LoVo (cell line): ENCODE data around the gene ATP6V1B1.

Source experiments
- DNase-seq: peaks from one replicate; pipeline ENCODE4 v3.0.0-alpha.2; 2016; ENCODE audit warnings: low spot score

The ATP6V1B1 gene

GRCh38 chr2:70967189-70967588, 31.5 kb downstream of the ATP6V1B1 start:
- DNase-seq, result no peak

- no peak for DNase-seq
These were observed 38.9 kb downstream of the ATP6V1B1 start for GRCh38 chr2:70974592-70974991.

GRCh38 chr2:70975237-70975636, 39.5 kb downstream of the ATP6V1B1 start:
- DNase-seq, result no peak

GRCh38 chr2:70977605-70978205, 42.0 kb downstream of the ATP6V1B1 start:
- DNase-seq, result no peak

- no peak for DNase-seq
These were observed 42.9 kb downstream of the ATP6V1B1 start, which contains the start of gene ANKRD53 for GRCh38 chr2:70978341-70979179. Gene ANKRD53, plus strand, starts transcription at chr2:70978630. Its CDS starts 16 bp downstream, at chr2:70978646.

- no peak for DNase-seq
These were observed 43.4 kb downstream of the ATP6V1B1 start for GRCh38 chr2:70979180-70979488.

- no peak for DNase-seq
These were observed 43.9 kb downstream of the ATP6V1B1 start for GRCh38 chr2:70979626-70980025.

GRCh38 chr2:70981421-70981820, 45.7 kb downstream of the ATP6V1B1 start:
- DNase-seq, result no peak

GRCh38 chr2:70981866-70982810, 46.4 kb downstream of the ATP6V1B1 start:
- no peak for DNase-seq

- DNase-seq, result no peak
These were observed 47.3 kb downstream of the ATP6V1B1 start for GRCh38 chr2:70982971-70983370.

GRCh38 chr2:70983506-70984227, 48.0 kb downstream of the ATP6V1B1 start:
- DNase-seq, result no peak

GRCh38 chr2:70984228-70984575, 48.5 kb downstream of the ATP6V1B1 start:
- no peak for DNase-seq

- no peak for DNase-seq
These were observed 49.0 kb downstream of the ATP6V1B1 start for GRCh38 chr2:70984576-70985282.

GRCh38 chr2:70985283-70985688, 49.6 kb downstream of the ATP6V1B1 start:
- no peak for DNase-seq

GRCh38 chr2:70985956-70986355, 50.3 kb downstream of the ATP6V1B1 start:
- no peak for DNase-seq

- no peak for DNase-seq
These were observed 50.9 kb downstream of the ATP6V1B1 start for GRCh38 chr2:70986499-70987189.

GRCh38 chr2:70987386-70987785, 51.7 kb downstream of the ATP6V1B1 start:
- no peak for DNase-seq

- DNase-seq, result no peak
These were observed 52.5 kb downstream of the ATP6V1B1 start for GRCh38 chr2:70988151-70988550.

GRCh38 chr2:70988726-70989648, 53.3 kb downstream of the ATP6V1B1 start:
- DNase-seq, result no peak

- DNase-seq, result no peak
These were observed 54.5 kb downstream of the ATP6V1B1 start for GRCh38 chr2:70990216-70990615.
